HepG2 (cell line): ENCODE data around the gene MRPL28. TPM values are rescaled to one million over a fixed set of nuclear protein-coding genes. Genes with fewer than 3 reads are reported as not detected.

Source experiments
- ARNTL ChIP-seq: sonication (generic); formaldehyde crosslinking; IDR thresholded peaks from 2 replicates; pipeline ENCODE4 v1.4.0; 2020; ENCODE audit warnings: mild to moderate bottlenecking, missing genetic modification reagents
- BCLAF1 ChIP-seq: fragments of 450-650 bp; IDR thresholded peaks from 2 replicates; pipeline ENCODE4 v1.6.1; 2017; ENCODE audit warnings: mild to moderate bottlenecking
- EP300 ChIP-seq, 3 experiments: sonication (generic) in 1 of 3; formaldehyde crosslinking in 1 of 3; IDR thresholded peaks; 2 replicates each; pipeline versions ENCODE4 v1.5.1 to v1.6.1; 2011 to 2020; ENCODE audit warnings: low read depth in 2 of 3, low read length in 2 of 3, borderline replicate concordance in 1 of 3, improper control_type of control experiment in 1 of 3, mild to moderate bottlenecking in 1 of 3, missing genetic modification reagents in 1 of 3, moderate library complexity in 1 of 3
- FOXA1 ChIP-seq, 2 experiments: fragments of 450-650 bp in 1 of 2; sonication (generic) in 1 of 2; formaldehyde crosslinking in 1 of 2; IDR thresholded peaks; 2 replicates each; pipeline versions ENCODE4 v1.4.0 to v1.6.1; 2016 to 2020; ENCODE audit warnings: missing genetic modification reagents in 1 of 2
- HDAC1 ChIP-seq: sonication (generic); formaldehyde crosslinking; IDR thresholded peaks from 2 replicates; pipeline ENCODE4 v1.5.1; 2020; ENCODE audit warnings: mild to moderate bottlenecking, missing genetic modification reagents
- MAZ ChIP-seq, 2 experiments: sonication (generic) in 1 of 2; formaldehyde crosslinking in 1 of 2; IDR thresholded peaks; 2 replicates each; pipeline versions ENCODE4 v1.5.0 to v1.6.1; 2012 to 2020; ENCODE audit warnings: low read depth in 2 of 2, mild to moderate bottlenecking in 2 of 2, borderline replicate concordance in 1 of 2, improper control_type of control experiment in 1 of 2, low read length in 1 of 2, missing genetic modification reagents in 1 of 2, moderate library complexity in 1 of 2
- NBN ChIP-seq: fragments of 450-650 bp; conservative IDR thresholded peaks from 2 replicates; pipeline ENCODE4 v1.6.1; 2017
- NR2F6 ChIP-seq, 2 experiments: IDR thresholded peaks; 2 replicates each; pipeline ENCODE4 v1.6.1; 2016; ENCODE audit warnings: antibody characterized with exemption in 1 of 2, mild to moderate bottlenecking in 1 of 2
- ZBTB38 ChIP-seq: sonication (generic); formaldehyde crosslinking; IDR thresholded peaks from 2 replicates; pipeline ENCODE4 v1.5.1; 2020; ENCODE audit warnings: mild to moderate bottlenecking, missing genetic modification reagents
- ZEB1 ChIP-seq: IDR thresholded peaks from 2 replicates; pipeline ENCODE4 v1.6.1; 2012; ENCODE audit warnings: mild to moderate bottlenecking, low read depth, inconsistent platforms; ENCODE audit not compliant: insufficient replicate concordance
- ZMYM2 ChIP-seq: sonication (generic); formaldehyde crosslinking; IDR thresholded peaks from 2 replicates; pipeline ENCODE4 v1.8.0; 2022; ENCODE audit warnings: mild to moderate bottlenecking, missing genetic modification reagents
- ZNF3 ChIP-seq: IDR thresholded peaks from 2 replicates; pipeline ENCODE4 v1.7.0; 2017; ENCODE audit warnings: inconsistent platforms
- ZNF333 ChIP-seq: sonication (generic); formaldehyde crosslinking; IDR thresholded peaks from 2 replicates; pipeline ENCODE4 v1.4.0; 2020; ENCODE audit warnings: mild to moderate bottlenecking, missing genetic modification reagents, borderline replicate concordance
- polyA plus RNA-seq, 8 experiments: library from polyadenylated mRNA; depleted of rRNA in 3 of 8; stranded (reverse) in 7 of 8; unstranded in 1 of 8; fragments of >200 nt; fragmentation: Illumina TruSeq in 4 of 8; extraction: Trizol in 4 of 8; gene quantifications; 2 replicates each; pipeline versions ENCODE4 v1.2.1 to v1.2.3, GENCODE V29; 2011 to 2016; ENCODE audit warnings: low read depth in 4 of 8, missing spikeins in 1 of 8, mixed read lengths in 1 of 8; ENCODE audit not compliant: insufficient read depth in 1 of 8
- total RNA-seq, 5 experiments: library from RNA; depleted of rRNA; stranded (reverse); fragments of >200 nt; fragmentation: Illumina TruSeq; extraction: Trizol; gene quantifications; 2 replicates each; pipeline ENCODE4 v1.2.3, GENCODE V29; 2016; ENCODE audit warnings: low read depth in 1 of 5
- TF ChIP-seq, protein P1 (sequence below): sonication (generic); formaldehyde crosslinking; IDR thresholded peaks from 2 replicates; pipeline ENCODE4 v1.5.1; 2020; ENCODE audit warnings: missing genetic modification reagents, mild to moderate bottlenecking, borderline replicate concordance
- TF ChIP-seq, protein P2 (sequence below): sonication (generic); formaldehyde crosslinking; IDR thresholded peaks from 2 replicates; pipeline ENCODE4 v1.4.0; 2020; ENCODE audit warnings: low read depth, missing genetic modification reagents
- TF ChIP-seq, protein P3 (sequence below): sonication (generic); formaldehyde crosslinking; IDR thresholded peaks from 2 replicates; pipeline ENCODE4 v1.8.0; 2023; ENCODE audit warnings: mild to moderate bottlenecking, missing genetic modification reagents

MRPL28 gene
- total and polyA plus RNA-seq, 2 of the 13 experiments (the other 11 are each of a cell fraction or from before 2014, with no cell fraction given), result 114 to 135 TPM

GRCh38 chr16:381789-382717 lies 11.7 kb upstream of the MRPL28 start, which contains the start of gene PGAP6 (continued):
- TF ChIP-seq BCLAF1 (no peak), ZNF333 (CRISPR knock-in tag) (no peak), ARNTL (CRISPR knock-in tag) (no peak), ZBTB38 (CRISPR knock-in tag) (no peak), NR2F6 (IDR thresholded peaks at IDR 0.05) (no peak), NR2F6 (CRISPR knock-in tag; IDR thresholded peaks at IDR 0.05) (no peak), EP300 (IDR thresholded peaks at IDR 0.05; ENCODE audit: low read depth in 2 of 2, low read length in 2 of 2) (no peak), EP300 (CRISPR knock-in tag; IDR thresholded peaks at IDR 0.05; ENCODE audit: borderline replicate concordance) (no peak), ZNF3 (CRISPR knock-in tag) (no peak), ZMYM2 (no peak), FOXA1 (IDR thresholded peaks at IDR 0.05) (no peak), FOXA1 (CRISPR knock-in tag; IDR thresholded peaks at IDR 0.05) (no peak), HDAC1 (CRISPR knock-in tag) (0 out of 2 replicates have a peak, but pooled peaks have one; percentile 17), NBN (no peak), MAZ (IDR thresholded peaks at IDR 0.05; ENCODE audit: borderline replicate concordance, low read depth, low read length) (no peak), MAZ (CRISPR knock-in tag; IDR thresholded peaks at IDR 0.05; ENCODE audit: low read depth) (peak; percentile 25; the same call in 1 of the 2 replicates), ZEB1 (no peak)
- TF ChIP-seq, protein P1, sequence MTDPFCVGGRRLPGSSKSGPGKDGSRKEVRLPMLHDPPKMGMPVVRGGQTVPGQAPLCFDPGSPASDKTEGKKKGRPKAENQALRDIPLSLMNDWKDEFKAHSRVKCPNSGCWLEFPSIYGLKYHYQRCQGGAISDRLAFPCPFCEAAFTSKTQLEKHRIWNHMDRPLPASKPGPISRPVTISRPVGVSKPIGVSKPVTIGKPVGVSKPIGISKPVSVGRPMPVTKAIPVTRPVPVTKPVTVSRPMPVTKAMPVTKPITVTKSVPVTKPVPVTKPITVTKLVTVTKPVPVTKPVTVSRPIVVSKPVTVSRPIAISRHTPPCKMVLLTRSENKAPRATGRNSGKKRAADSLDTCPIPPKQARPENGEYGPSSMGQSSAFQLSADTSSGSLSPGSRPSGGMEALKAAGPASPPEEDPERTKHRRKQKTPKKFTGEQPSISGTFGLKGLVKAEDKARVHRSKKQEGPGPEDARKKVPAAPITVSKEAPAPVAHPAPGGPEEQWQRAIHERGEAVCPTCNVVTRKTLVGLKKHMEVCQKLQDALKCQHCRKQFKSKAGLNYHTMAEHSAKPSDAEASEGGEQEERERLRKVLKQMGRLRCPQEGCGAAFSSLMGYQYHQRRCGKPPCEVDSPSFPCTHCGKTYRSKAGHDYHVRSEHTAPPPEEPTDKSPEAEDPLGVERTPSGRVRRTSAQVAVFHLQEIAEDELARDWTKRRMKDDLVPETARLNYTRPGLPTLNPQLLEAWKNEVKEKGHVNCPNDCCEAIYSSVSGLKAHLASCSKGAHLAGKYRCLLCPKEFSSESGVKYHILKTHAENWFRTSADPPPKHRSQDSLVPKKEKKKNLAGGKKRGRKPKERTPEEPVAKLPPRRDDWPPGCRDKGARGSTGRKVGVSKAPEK (CRISPR knock-in tag), result no peak
- TF ChIP-seq, protein P2, sequence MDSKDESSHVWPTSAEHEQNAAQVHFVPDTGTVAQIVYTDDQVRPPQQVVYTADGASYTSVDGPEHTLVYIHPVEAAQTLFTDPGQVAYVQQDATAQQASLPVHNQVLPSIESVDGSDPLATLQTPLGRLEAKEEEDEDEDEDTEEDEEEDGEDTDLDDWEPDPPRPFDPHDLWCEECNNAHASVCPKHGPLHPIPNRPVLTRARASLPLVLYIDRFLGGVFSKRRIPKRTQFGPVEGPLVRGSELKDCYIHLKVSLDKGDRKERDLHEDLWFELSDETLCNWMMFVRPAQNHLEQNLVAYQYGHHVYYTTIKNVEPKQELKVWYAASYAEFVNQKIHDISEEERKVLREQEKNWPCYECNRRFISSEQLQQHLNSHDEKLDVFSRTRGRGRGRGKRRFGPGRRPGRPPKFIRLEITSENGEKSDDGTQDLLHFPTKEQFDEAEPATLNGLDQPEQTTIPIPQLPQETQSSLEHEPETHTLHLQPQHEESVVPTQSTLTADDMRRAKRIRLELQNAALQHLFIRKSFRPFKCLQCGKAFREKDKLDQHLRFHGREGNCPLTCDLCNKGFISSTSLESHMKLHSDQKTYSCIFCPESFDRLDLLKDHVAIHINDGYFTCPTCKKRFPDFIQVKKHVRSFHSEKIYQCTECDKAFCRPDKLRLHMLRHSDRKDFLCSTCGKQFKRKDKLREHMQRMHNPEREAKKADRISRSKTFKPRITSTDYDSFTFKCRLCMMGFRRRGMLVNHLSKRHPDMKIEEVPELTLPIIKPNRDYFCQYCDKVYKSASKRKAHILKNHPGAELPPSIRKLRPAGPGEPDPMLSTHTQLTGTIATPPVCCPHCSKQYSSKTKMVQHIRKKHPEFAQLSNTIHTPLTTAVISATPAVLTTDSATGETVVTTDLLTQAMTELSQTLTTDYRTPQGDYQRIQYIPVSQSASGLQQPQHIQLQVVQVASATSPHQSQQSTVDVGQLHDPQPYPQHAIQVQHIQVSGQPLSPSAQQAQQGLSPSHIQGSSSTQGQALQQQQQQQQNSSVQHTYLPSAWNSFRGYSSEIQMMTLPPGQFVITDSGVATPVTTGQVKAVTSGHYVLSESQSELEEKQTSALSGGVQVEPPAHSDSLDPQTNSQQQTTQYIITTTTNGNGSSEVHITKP, result no peak
- TF ChIP-seq, protein P3, sequence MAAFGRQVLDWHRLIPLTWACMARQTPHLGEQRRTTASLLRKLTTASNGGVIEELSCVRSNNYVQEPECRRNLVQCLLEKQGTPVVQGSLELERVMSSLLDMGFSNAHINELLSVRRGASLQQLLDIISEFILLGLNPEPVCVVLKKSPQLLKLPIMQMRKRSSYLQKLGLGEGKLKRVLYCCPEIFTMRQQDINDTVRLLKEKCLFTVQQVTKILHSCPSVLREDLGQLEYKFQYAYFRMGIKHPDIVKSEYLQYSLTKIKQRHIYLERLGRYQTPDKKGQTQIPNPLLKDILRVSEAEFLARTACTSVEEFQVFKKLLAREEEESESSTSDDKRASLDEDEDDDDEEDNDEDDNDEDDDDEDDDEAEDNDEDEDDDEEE (CRISPR knock-in tag), result no peak
